SH-SY5Y (cell line): ENCODE data around the gene TRA2B.

ENCODE experiments used
- GATA2 ChIP-seq: IDR thresholded peaks from 2 replicates; pipeline ENCODE4 v1.6.1; 2011; ENCODE audit warnings: mild to moderate bottlenecking, low read depth, low read length
- GATA3 ChIP-seq: IDR thresholded peaks from 2 replicates; pipeline ENCODE4 v1.6.1; 2011; ENCODE audit warnings: low read depth, mild to moderate bottlenecking, low read length, moderate library complexity

DNA sequence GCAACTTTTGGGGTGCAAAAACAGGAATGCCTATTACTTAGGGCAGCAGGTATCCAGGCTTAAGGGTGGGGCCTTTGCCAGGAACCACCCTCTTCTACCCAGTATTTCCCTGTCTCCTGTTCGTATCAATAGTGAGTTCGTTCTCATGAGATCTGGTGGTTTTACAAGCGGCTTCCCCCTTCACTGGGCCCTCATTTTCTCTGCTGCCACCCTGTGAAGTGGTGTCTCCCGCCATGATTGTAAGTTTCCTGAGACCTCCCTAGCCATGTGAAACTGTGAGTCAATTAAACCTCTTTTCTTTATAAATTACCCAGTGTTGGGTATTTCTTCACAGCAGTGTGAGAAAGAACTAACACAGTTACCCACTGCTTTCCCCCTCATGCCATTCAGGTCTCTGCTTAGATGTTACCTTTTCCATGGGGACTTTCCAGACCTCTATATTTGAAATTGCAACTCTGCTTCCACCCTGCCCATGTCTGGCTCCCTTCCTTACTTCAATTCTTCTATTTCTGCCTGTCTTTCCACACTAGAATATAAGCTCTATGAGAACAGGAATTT is 23.9 kb upstream of the TRA2B start:
- TF ChIP-seq GATA3 (no peak), GATA2 (no peak)
